HFFc6 (cell line): ENCODE data around the gene SLK. TPM values are rescaled to one million over a fixed set of nuclear protein-coding genes. Genes with fewer than 3 reads are reported as not detected.

ENCODE experiments used
- DNase-seq: peaks from one replicate; pipeline ENCODE4 v3.0.0-alpha.2; 2018
- H3K27ac Mint-ChIP-seq: 2 replicates; pipeline ENCODE4 v1.8.0; 2020; ENCODE audit warnings: mild to moderate bottlenecking, mixed read lengths
- H3K27me3 Mint-ChIP-seq: 2 replicates; pipeline ENCODE4 v1.8.0; 2021; ENCODE audit warnings: mild to moderate bottlenecking, moderate library complexity, mixed read lengths; ENCODE audit not compliant: insufficient read depth
- H3K36me3 Mint-ChIP-seq: 2 replicates; pipeline ENCODE4 v1.8.0; 2021; ENCODE audit warnings: low read depth, mixed read lengths
- H3K4me1 Mint-ChIP-seq: 2 replicates; pipeline ENCODE4 v1.8.0; 2020; ENCODE audit warnings: low read depth, mixed read lengths
- H3K4me3 Mint-ChIP-seq: 2 replicates; pipeline ENCODE4 v1.8.0; 2020; ENCODE audit warnings: mild to moderate bottlenecking, moderate library complexity, mixed read lengths
- H3K9me3 Mint-ChIP-seq: 2 replicates; pipeline ENCODE4 v1.8.0; 2020; ENCODE audit warnings: mild to moderate bottlenecking, mixed read lengths
- total RNA-seq, 6 experiments: library from RNA; stranded (reverse); fragmentation: NEBNext Ultra II Directional; extraction: Animal tissue kit (Norgen Biotek cat#: 25700); gene quantifications; 2 replicates in 1 of 6; 3 replicates in 5 of 6; pipeline ENCODE4 v1.2.3, GENCODE V29; 2021
- TF ChIP-seq, protein P1 (sequence below): fragments of 200-600 bp; sonication (generic); IDR thresholded peaks from 2 replicates; pipeline ENCODE4 v1.5.0; 2021; ENCODE audit warnings: antibody characterized with exemption, mild to moderate bottlenecking

Gene SLK
- total RNA-seq, 6 experiments from 2014 or later = 21.6 to 29.9 (median 27.3) TPM

- Mint-ChIP-seq H3K4me3 (no peak overlapping the region), H3K27me3 (peaks cover 2% of the 10 kb centered on the region; the same call in 1 of the 2 replicates), H3K27ac (no peak overlapping the region), H3K36me3 (no peaks in the 10 kb centered on the region), H3K4me1 (peaks cover 17% of the 10 kb centered on the region), H3K9me3 (no peaks in the 10 kb centered on the region)
- no peak for DNase-seq
- TF ChIP-seq, protein P1, sequence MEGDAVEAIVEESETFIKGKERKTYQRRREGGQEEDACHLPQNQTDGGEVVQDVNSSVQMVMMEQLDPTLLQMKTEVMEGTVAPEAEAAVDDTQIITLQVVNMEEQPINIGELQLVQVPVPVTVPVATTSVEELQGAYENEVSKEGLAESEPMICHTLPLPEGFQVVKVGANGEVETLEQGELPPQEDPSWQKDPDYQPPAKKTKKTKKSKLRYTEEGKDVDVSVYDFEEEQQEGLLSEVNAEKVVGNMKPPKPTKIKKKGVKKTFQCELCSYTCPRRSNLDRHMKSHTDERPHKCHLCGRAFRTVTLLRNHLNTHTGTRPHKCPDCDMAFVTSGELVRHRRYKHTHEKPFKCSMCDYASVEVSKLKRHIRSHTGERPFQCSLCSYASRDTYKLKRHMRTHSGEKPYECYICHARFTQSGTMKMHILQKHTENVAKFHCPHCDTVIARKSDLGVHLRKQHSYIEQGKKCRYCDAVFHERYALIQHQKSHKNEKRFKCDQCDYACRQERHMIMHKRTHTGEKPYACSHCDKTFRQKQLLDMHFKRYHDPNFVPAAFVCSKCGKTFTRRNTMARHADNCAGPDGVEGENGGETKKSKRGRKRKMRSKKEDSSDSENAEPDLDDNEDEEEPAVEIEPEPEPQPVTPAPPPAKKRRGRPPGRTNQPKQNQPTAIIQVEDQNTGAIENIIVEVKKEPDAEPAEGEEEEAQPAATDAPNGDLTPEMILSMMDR = no peak
These were observed 45.2 kb upstream of the SLK start for GRCh38 chr10:103921750-103922195.

GRCh38 chr10:103922659-103923058 lies 44.3 kb upstream of the SLK start:
- Mint-ChIP-seq H3K27me3 (peaks cover 2% of the 10 kb centered on the region; the same call in 1 of the 2 replicates), H3K9me3 (no peaks in the 10 kb centered on the region), H3K27ac (no peak overlapping the region), H3K36me3 (no peaks in the 10 kb centered on the region), H3K4me1 (peaks cover 8% of the 10 kb centered on the region), H3K4me3 (no peak overlapping the region)
- TF ChIP-seq, protein P1 = no peak
- DNase-seq = no peak

DNA sequence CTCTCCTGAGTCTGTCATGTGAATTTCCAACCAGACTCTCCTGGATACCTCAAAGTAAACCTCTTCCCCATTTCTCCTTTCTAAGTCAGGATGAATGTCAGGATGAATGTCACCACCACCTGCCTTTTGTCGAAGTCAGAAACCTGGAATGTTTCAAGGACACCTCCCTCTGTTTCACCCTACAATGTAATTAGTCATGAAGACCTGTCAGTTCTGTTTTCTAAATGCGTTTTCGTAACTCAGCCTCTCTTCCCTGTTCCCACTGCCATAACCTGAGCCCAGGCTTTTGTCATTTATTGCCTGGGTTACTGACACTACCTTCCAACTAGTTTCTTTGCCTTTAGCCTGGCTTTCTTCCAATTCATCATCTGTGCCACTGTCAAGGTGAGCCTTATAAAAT lies 43.4 kb upstream of the SLK start:
- TF ChIP-seq, protein P1 = no peak
- H3K9me3 Mint-ChIP-seq = no peaks in the 10 kb centered on the region
- H3K27me3 Mint-ChIP-seq = peaks cover 2% of the 10 kb centered on the region; the same call in 1 of the 2 replicates
- peaks cover 5% of the 10 kb centered on the region for H3K4me1 Mint-ChIP-seq
- no peaks in the 10 kb centered on the region for H3K36me3 Mint-ChIP-seq
- H3K27ac Mint-ChIP-seq = no peak overlapping the region
- no peak for DNase-seq
- H3K4me3 Mint-ChIP-seq = no peak overlapping the region

DNA sequence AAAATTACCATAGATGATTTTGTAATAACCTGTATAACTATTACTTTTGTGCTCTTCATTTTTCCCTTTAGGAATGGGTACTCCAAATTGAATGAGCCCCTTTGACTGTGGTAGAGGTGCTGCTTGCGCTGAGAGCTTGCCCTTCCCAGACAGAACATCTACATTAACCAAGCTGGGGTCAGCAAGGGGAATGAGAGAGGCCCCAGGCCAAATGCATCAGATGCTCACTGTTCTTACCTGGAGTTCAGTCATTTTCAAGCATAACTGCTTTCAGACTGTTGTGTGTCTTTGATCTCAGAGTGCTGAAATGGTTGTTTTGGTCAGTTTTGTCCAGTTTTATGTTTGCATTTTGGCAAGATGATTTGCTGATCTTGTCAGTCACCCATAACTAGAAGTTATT lies 41.3 kb upstream of the SLK start:
- DNase-seq = no peak
- H3K4me1 Mint-ChIP-seq = peaks cover 6% of the 10 kb centered on the region; the same call in 1 of the 2 replicates
- no peaks in the 10 kb centered on the region for H3K36me3 Mint-ChIP-seq
- no peaks in the 10 kb centered on the region for H3K9me3 Mint-ChIP-seq
- H3K27ac Mint-ChIP-seq = no peak overlapping the region
- TF ChIP-seq, protein P1 = no peak
- H3K4me3 Mint-ChIP-seq = no peak overlapping the region
- peaks cover 2% of the 10 kb centered on the region; the same call in 1 of the 2 replicates for H3K27me3 Mint-ChIP-seq

DNA sequence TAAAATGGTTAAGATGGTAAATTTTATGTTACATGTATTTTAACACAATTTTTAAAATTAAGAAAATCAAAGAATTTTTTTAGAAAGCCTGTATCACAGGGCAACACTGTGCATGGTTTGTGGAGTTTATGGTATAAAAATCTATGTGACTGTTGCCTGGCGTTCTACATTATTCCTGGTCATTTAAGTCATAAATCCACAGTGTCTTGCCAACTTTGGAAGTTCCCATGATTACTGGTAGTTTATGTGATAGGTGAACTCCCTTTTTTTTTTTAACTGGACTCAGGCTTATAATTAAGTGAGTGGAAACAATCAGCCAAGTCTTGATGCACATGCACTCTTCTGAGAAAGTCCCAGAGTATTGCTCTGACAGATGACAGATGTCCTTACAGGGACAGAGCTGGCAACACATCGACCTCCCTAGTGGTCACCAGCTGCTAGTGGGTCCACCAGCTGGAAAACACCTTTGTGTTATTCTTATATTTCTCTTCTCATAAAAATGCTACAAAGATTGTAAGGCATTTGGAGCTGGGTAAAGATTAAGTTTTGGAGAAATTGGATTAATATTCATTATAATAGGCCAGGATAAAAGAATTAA lies 40.1 kb upstream of the SLK start:
- peaks cover 5% of the 10 kb centered on the region for H3K27me3 Mint-ChIP-seq
- no peaks in the 10 kb centered on the region for H3K9me3 Mint-ChIP-seq
- TF ChIP-seq, protein P1 = peak; percentile 24; the same call in 1 of the 2 replicates
- no peak overlapping the region for H3K4me3 Mint-ChIP-seq
- H3K36me3 Mint-ChIP-seq = no peaks in the 10 kb centered on the region
- DNase-seq = no peak
- H3K4me1 Mint-ChIP-seq = peaks cover 6% of the 10 kb centered on the region; the same call in 1 of the 2 replicates
- no peak overlapping the region for H3K27ac Mint-ChIP-seq
